Measurements from ENCODE around the gene GPR107.

GPR107 gene

GRCh38 chr9:130142056-130142455 is 88.3 kb downstream of the GPR107 start:
- TF ChIP-seq, protein P1, sequence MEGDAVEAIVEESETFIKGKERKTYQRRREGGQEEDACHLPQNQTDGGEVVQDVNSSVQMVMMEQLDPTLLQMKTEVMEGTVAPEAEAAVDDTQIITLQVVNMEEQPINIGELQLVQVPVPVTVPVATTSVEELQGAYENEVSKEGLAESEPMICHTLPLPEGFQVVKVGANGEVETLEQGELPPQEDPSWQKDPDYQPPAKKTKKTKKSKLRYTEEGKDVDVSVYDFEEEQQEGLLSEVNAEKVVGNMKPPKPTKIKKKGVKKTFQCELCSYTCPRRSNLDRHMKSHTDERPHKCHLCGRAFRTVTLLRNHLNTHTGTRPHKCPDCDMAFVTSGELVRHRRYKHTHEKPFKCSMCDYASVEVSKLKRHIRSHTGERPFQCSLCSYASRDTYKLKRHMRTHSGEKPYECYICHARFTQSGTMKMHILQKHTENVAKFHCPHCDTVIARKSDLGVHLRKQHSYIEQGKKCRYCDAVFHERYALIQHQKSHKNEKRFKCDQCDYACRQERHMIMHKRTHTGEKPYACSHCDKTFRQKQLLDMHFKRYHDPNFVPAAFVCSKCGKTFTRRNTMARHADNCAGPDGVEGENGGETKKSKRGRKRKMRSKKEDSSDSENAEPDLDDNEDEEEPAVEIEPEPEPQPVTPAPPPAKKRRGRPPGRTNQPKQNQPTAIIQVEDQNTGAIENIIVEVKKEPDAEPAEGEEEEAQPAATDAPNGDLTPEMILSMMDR (IDR thresholded peaks at IDR 0.05): no peak
- Histone ChIP-seq H3K27me3 (peaks cover 55% of the 10 kb centered on the region), H3K9me3 (no peaks in the 10 kb centered on the region), H3K4me1 (ENCODE audit: control insufficient read depth in 1 of 2, insufficient read depth in 1 of 2, low read depth in 1 of 2, low read length in 1 of 2) (peaks cover 15 to 16% of the 10 kb centered on the region in 2 experiments), H3K27ac (no peak overlapping the region), H3K36me3 (no peaks in the 10 kb centered on the region), H3K4me3 (ENCODE audit: low read depth in 1 of 2, low read length in 1 of 2) (no peak overlapping the region)

DNA sequence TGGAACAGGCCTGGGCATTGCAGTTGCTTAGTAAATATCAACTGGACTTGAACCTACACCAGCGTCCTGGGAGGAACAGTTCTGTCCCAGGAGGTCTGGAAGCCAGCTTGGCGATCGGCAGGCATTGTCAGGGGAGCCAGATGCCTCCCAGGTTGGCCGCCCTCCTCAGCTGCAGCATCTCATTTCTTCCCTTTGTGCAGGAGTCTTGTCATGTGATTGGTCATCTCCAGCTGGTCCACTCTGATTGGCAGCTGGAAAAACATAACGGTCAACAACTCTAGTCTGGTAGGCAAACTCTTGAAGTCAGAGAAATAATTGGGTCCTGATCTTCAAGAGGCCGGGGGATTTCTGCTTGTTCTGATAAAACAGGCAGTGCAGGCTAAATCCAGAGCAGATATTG is 88.9 kb downstream of the GPR107 start:
- Histone ChIP-seq H3K4me3 (ENCODE audit: low read depth in 1 of 2, low read length in 1 of 2) (no peak overlapping the region), H3K4me1 (ENCODE audit: control insufficient read depth in 1 of 2, insufficient read depth in 1 of 2, low read depth in 1 of 2, low read length in 1 of 2) (peaks cover 9 to 10% of the 10 kb centered on the region in 2 experiments), H3K27me3 (peaks cover 55% of the 10 kb centered on the region), H3K27ac (no peak overlapping the region), H3K9me3 (no peaks in the 10 kb centered on the region), H3K36me3 (no peaks in the 10 kb centered on the region)
- TF ChIP-seq, protein P1 (IDR thresholded peaks at IDR 0.05): no peak

- Histone ChIP-seq H3K36me3 (no peaks in the 10 kb centered on the region), H3K9me3 (no peaks in the 10 kb centered on the region), H3K4me3 (ENCODE audit: low read depth in 1 of 2, low read length in 1 of 2) (no peak overlapping the region), H3K27me3 (peaks cover 55% of the 10 kb centered on the region), H3K4me1 (ENCODE audit: control insufficient read depth in 1 of 2, insufficient read depth in 1 of 2, low read depth in 1 of 2, low read length in 1 of 2) (peaks cover 2 to 3% of the 10 kb centered on the region in 2 experiments), H3K27ac (no peak overlapping the region)
- TF ChIP-seq, protein P1 (IDR thresholded peaks at IDR 0.05): no peak
Observed at GRCh38 chr9:130143279-130143893, 89.7 kb downstream of the GPR107 start.

GRCh38 chr9:130143958-130144366 is 90.3 kb downstream of the GPR107 start:
- TF ChIP-seq, protein P1 (IDR thresholded peaks at IDR 0.05): no peak
- Histone ChIP-seq H3K9me3 (no peaks in the 10 kb centered on the region), H3K27me3 (peaks cover 55% of the 10 kb centered on the region), H3K4me1 (ENCODE audit: control insufficient read depth in 1 of 2, insufficient read depth in 1 of 2, low read depth in 1 of 2, low read length in 1 of 2) (no peaks in the 10 kb centered on the region), H3K27ac (no peak overlapping the region), H3K4me3 (ENCODE audit: low read depth in 1 of 2, low read length in 1 of 2) (no peak overlapping the region), H3K36me3 (no peaks in the 10 kb centered on the region)

- H3K9me3 ChIP-seq: no peaks in the 10 kb centered on the region
- H3K27ac ChIP-seq: no peak overlapping the region
- no peaks in the 10 kb centered on the region for H3K4me1 ChIP-seq (ENCODE audit: control insufficient read depth in 1 of 2, insufficient read depth in 1 of 2, low read depth in 1 of 2, low read length in 1 of 2)
- H3K27me3 ChIP-seq: peaks cover 55% of the 10 kb centered on the region
- no peak overlapping the region for H3K4me3 ChIP-seq (ENCODE audit: low read depth in 1 of 2, low read length in 1 of 2)
- TF ChIP-seq, protein P1 (IDR thresholded peaks at IDR 0.05): no peak
- H3K36me3 ChIP-seq: no peaks in the 10 kb centered on the region
Observed at GRCh38 chr9:130144703-130145102, 91.0 kb downstream of the GPR107 start.

Data from neutrophil (primary cell).